ENCODE results near the gene CNIH1. TPM values are rescaled to one million over a fixed set of nuclear protein-coding genes. Genes with fewer than 3 reads are reported as not detected.

Gene CNIH1
- total and polyA plus RNA-seq, 2 of the 13 experiments (the other 11 are each of a cell fraction or from before 2014, with no cell fraction given), result 166 to 421 TPM

GRCh38 chr14:54447231-54447692 is 6.1 kb upstream of the CNIH1 start (continued):
- TF ChIP-seq, protein P1, sequence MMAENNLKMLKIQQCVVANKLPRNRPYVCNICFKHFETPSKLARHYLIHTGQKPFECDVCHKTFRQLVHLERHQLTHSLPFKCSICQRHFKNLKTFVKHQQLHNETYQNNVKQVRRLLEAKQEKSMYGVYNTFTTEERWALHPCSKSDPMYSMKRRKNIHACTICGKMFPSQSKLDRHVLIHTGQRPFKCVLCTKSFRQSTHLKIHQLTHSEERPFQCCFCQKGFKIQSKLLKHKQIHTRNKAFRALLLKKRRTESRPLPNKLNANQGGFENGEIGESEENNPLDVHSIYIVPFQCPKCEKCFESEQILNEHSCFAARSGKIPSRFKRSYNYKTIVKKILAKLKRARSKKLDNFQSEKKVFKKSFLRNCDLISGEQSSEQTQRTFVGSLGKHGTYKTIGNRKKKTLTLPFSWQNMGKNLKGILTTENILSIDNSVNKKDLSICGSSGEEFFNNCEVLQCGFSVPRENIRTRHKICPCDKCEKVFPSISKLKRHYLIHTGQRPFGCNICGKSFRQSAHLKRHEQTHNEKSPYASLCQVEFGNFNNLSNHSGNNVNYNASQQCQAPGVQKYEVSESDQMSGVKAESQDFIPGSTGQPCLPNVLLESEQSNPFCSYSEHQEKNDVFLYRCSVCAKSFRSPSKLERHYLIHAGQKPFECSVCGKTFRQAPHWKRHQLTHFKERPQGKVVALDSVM (CRISPR knock-in tag; IDR thresholded peaks at IDR 0.05), result 0 out of 2 replicates have a peak, but pooled peaks have one; percentile 54
- TF ChIP-seq, protein P2, sequence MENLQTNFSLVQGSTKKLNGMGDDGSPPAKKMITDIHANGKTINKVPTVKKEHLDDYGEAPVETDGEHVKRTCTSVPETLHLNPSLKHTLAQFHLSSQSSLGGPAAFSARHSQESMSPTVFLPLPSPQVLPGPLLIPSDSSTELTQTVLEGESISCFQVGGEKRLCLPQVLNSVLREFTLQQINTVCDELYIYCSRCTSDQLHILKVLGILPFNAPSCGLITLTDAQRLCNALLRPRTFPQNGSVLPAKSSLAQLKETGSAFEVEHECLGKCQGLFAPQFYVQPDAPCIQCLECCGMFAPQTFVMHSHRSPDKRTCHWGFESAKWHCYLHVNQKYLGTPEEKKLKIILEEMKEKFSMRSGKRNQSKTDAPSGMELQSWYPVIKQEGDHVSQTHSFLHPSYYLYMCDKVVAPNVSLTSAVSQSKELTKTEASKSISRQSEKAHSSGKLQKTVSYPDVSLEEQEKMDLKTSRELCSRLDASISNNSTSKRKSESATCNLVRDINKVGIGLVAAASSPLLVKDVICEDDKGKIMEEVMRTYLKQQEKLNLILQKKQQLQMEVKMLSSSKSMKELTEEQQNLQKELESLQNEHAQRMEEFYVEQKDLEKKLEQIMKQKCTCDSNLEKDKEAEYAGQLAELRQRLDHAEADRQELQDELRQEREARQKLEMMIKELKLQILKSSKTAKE (CRISPR knock-in tag; IDR thresholded peaks at IDR 0.05; ENCODE audit: borderline replicate concordance), result peak; percentile 24; the same call in 1 of the 2 replicates
- TF ChIP-seq, protein P3, sequence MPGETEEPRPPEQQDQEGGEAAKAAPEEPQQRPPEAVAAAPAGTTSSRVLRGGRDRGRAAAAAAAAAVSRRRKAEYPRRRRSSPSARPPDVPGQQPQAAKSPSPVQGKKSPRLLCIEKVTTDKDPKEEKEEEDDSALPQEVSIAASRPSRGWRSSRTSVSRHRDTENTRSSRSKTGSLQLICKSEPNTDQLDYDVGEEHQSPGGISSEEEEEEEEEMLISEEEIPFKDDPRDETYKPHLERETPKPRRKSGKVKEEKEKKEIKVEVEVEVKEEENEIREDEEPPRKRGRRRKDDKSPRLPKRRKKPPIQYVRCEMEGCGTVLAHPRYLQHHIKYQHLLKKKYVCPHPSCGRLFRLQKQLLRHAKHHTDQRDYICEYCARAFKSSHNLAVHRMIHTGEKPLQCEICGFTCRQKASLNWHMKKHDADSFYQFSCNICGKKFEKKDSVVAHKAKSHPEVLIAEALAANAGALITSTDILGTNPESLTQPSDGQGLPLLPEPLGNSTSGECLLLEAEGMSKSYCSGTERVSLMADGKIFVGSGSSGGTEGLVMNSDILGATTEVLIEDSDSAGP (CRISPR knock-in tag; IDR thresholded peaks at IDR 0.05; ENCODE audit: borderline replicate concordance), result no peak
- TF ChIP-seq ZNF329 (CRISPR knock-in tag; IDR thresholded peaks at IDR 0.05; ENCODE audit: low read depth) (no peak), PCBP2 (optimal IDR thresholded peaks at IDR 0.05; ENCODE audit: low read depth, low read length, poor library complexity, severe bottlenecking) (no peak), ZNF274 (CRISPR knock-in tag; IDR thresholded peaks at IDR 0.05) (no peak), ELF4 (CRISPR knock-in tag; IDR thresholded peaks at IDR 0.05; ENCODE audit: borderline replicate concordance) (no peak), ZNF296 (CRISPR knock-in tag; conservative IDR thresholded peaks at IDR 0.05) (no peak), DMAP1 (CRISPR knock-in tag; IDR thresholded peaks at IDR 0.05) (peak; percentile 72), NFRKB (IDR thresholded peaks at IDR 0.05) (no peak), ZIK1 (CRISPR knock-in tag; IDR thresholded peaks at IDR 0.05; ENCODE audit: borderline replicate concordance, low read depth) (no peak), AGO1 (IDR thresholded peaks at IDR 0.05; ENCODE audit: low read depth, low read length, poor library complexity, severe bottlenecking) (no peak), MYC (CRISPR knock-in tag; IDR thresholded peaks at IDR 0.05; ENCODE audit: borderline replicate concordance) (no peak; the same call in 1 of the 2 replicates), GPN1 (CRISPR knock-in tag; IDR thresholded peaks at IDR 0.05; ENCODE audit: borderline replicate concordance) (no peak), WIZ (CRISPR knock-in tag; IDR thresholded peaks at IDR 0.05) (no peak), SATB2 (CRISPR knock-in tag; IDR thresholded peaks at IDR 0.05) (no peak), ZSCAN20 (CRISPR knock-in tag; IDR thresholded peaks at IDR 0.05; ENCODE audit: borderline replicate concordance) (no peak), ZBTB44 (CRISPR knock-in tag; IDR thresholded peaks at IDR 0.05) (no peak), ZNF251 (CRISPR knock-in tag; IDR thresholded peaks at IDR 0.05) (no peak), ZNF33B (CRISPR knock-in tag; IDR thresholded peaks at IDR 0.05) (no peak), TBX3 (IDR thresholded peaks at IDR 0.05; ENCODE audit: borderline replicate concordance) (peak; percentile 11; the same call in 1 of the 2 replicates), ZBTB42 (CRISPR knock-in tag; IDR thresholded peaks at IDR 0.05) (no peak)
- TF ChIP-seq, protein P4, sequence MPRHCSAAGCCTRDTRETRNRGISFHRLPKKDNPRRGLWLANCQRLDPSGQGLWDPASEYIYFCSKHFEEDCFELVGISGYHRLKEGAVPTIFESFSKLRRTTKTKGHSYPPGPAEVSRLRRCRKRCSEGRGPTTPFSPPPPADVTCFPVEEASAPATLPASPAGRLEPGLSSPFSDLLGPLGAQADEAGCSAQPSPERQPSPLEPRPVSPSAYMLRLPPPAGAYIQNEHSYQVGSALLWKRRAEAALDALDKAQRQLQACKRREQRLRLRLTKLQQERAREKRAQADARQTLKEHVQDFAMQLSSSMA (CRISPR knock-in tag; IDR thresholded peaks at IDR 0.05), result no peak

Measured in HepG2 (cell line).